ENCODE measurements around the gene IGFBP5. TPM values are rescaled to one million over a fixed set of nuclear protein-coding genes. Genes with fewer than 3 reads are reported as not detected.
A peak's percentile ranks its signal among the peaks of the same experiment; 100 is the strongest.

Gene IGFBP5
- total and polyA plus RNA-seq, 9 of the 15 experiments (the other 6 are each of a cell fraction or from before 2014, with no cell fraction given), result 0.01 to 1.9 (median 0.03) TPM; not detected in 6

GRCh38 chr2:216664593-216665034, 30.7 kb downstream of the IGFBP5 start (continued):
- TF ChIP-seq SNAPC5 (CRISPR knock-in tag; IDR thresholded peaks at IDR 0.05) (no peak), ZEB2 (IDR thresholded peaks at IDR 0.05) (peak; percentile 61), E2F4 (CRISPR knock-in tag; IDR thresholded peaks at IDR 0.05; ENCODE audit: low read depth) (no peak), ARID1B (IDR thresholded peaks at IDR 0.05) (peak; percentile 80), CHD2 (IDR thresholded peaks at IDR 0.05; ENCODE audit: low read depth, low read length) (no peak), TFAP4 (CRISPR knock-in tag; IDR thresholded peaks at IDR 0.05; ENCODE audit: borderline replicate concordance) (peak; percentile 51; the same call in 1 of the 2 replicates), MCM2 (IDR thresholded peaks at IDR 0.05; ENCODE audit: low read depth) (no peak), VEZF1 (CRISPR knock-in tag; IDR thresholded peaks at IDR 0.05) (peak; percentile 65), RNF2 (IDR thresholded peaks at IDR 0.05) (peak; percentile 51; the same call in 1 of the 2 replicates), HDAC8 (tag; IDR thresholded peaks at IDR 0.05) (no peak), DDX20 (tag; IDR thresholded peaks at IDR 0.05; ENCODE audit: low read depth) (no peak), SMARCC2 (IDR thresholded peaks at IDR 0.05; ENCODE audit: low read depth) (peak; percentile 60; the same call in 1 of the 2 replicates), WHSC1 (IDR thresholded peaks at IDR 0.05; ENCODE audit: low read length) (no peak), ATF7 (IDR thresholded peaks at IDR 0.05) (no peak), E2F8 (IDR thresholded peaks at IDR 0.05; ENCODE audit: low read depth, partially characterized antibody) (no peak), HES1 (IDR thresholded peaks at IDR 0.05; ENCODE audit: low read depth) (0 out of 2 replicates have a peak, but pooled peaks have one; percentile 41), RFX1 (IDR thresholded peaks at IDR 0.05) (no peak), HDAC2 (IDR thresholded peaks at IDR 0.05) (0 out of 2 replicates have a peak, but pooled peaks have one; percentile 37), RCOR1 (IDR thresholded peaks at IDR 0.05; ENCODE audit: borderline replicate concordance in 1 of 2, low read depth in 2 of 2, low read length in 2 of 2) (peak in 1 of 2 experiments; percentile 83; a peak in 2 of 4 replicates), ZNF277 (CRISPR knock-in tag; IDR thresholded peaks at IDR 0.05; ENCODE audit: borderline replicate concordance) (no peak), XRCC5 (IDR thresholded peaks at IDR 0.05; ENCODE audit: low read depth, low read length) (no peak)

Measured in K562 (cell line).